OCI-LY1 (cell line): ENCODE measurements around the gene SYNCRIP.

Experiments
- H2AFZ ChIP-seq: fragments of 200-600 bp; sonication (generic), shearing (Covaris generic); 2 replicates; pipeline ENCODE4 v1.6.0; 2014; ENCODE audit warnings: antibody characterized with exemption, mild to moderate bottlenecking, low read length
- H3F3A ChIP-seq: fragments of 200-600 bp; sonication (generic), shearing (Covaris generic); 2 replicates; pipeline ENCODE4 v1.6.0; 2014; ENCODE audit warnings: mild to moderate bottlenecking, antibody characterized with exemption, low read length, moderate library complexity; ENCODE audit not compliant: insufficient read depth
- H3K27ac ChIP-seq: fragments of 200-600 bp; sonication (generic); 2 replicates; pipeline ENCODE4 v1.5.1; 2014; ENCODE audit warnings: low read length, mixed run types, mild to moderate bottlenecking, low read depth; ENCODE audit not compliant: poor library complexity, severe bottlenecking
- H3K27me3 ChIP-seq: fragments of 200-600 bp; sonication (generic); 2 replicates; pipeline ENCODE4 v1.6.0; 2014; ENCODE audit warnings: antibody characterized with exemption, mild to moderate bottlenecking, low read length, moderate library complexity; ENCODE audit not compliant: insufficient read depth
- H3K36me3 ChIP-seq: fragments of 200-600 bp; sonication (generic); 2 replicates; pipeline ENCODE4 v1.6.1; 2014; ENCODE audit warnings: mild to moderate bottlenecking, antibody characterized with exemption, low read length, moderate library complexity, mixed read lengths; ENCODE audit not compliant: insufficient read depth
- H3K4me1 ChIP-seq: fragments of 200-600 bp; sonication (generic); 2 replicates; pipeline ENCODE4 v1.5.1; 2014; ENCODE audit warnings: mild to moderate bottlenecking, low read length, moderate library complexity; ENCODE audit not compliant: insufficient read depth, severe bottlenecking
- H3K4me2 ChIP-seq: fragments of 200-600 bp; sonication (generic), shearing (Covaris generic); 2 replicates; pipeline ENCODE4 v1.6.1; 2014; ENCODE audit warnings: low read length
- H3K4me3 ChIP-seq: fragments of 200-600 bp; sonication (generic); 2 replicates; pipeline ENCODE4 v1.5.1; 2014; ENCODE audit warnings: low read length, low read depth, mild to moderate bottlenecking, mixed read lengths; ENCODE audit not compliant: poor library complexity, severe bottlenecking
- H3K79me2 ChIP-seq: fragments of 200-600 bp; shearing (Covaris generic); 2 replicates; pipeline ENCODE4 v1.6.1; 2016; ENCODE audit warnings: mixed run types, low read length, mixed read lengths; ENCODE audit not compliant: insufficient read depth
- H3K9ac ChIP-seq: fragments of 200-600 bp; sonication (generic), shearing (Covaris generic); 2 replicates; pipeline ENCODE4 v1.6.1; 2014; ENCODE audit warnings: mild to moderate bottlenecking, low read length, mixed read lengths
- H3K9me2 ChIP-seq: fragments of 200-600 bp; sonication (generic), shearing (Covaris generic); 2 replicates; pipeline ENCODE4 v1.6.1; 2014; ENCODE audit warnings: low read depth, mild to moderate bottlenecking, low read length, mixed read lengths
- H3K9me3 ChIP-seq: fragments of 200-600 bp; shearing (Covaris generic); 2 replicates; pipeline ENCODE4 v1.6.1; 2014; ENCODE audit warnings: low read length, mixed read lengths
- H4K20me1 ChIP-seq: fragments of 200-600 bp; sonication (generic), shearing (Covaris generic); 2 replicates; pipeline ENCODE4 v1.6.0; 2016; ENCODE audit warnings: mild to moderate bottlenecking, low read length; ENCODE audit not compliant: insufficient read depth
- EZH2 ChIP-seq: fragments of 200-600 bp; sonication (generic), shearing (Covaris generic); IDR thresholded peaks from 2 replicates; pipeline ENCODE4 v1.8.0; 2017; ENCODE audit warnings: borderline replicate concordance, mixed run types, mild to moderate bottlenecking, antibody characterized with exemption, low read length, moderate library complexity, mixed read lengths
- TF ChIP-seq, protein P1 (sequence below): fragments of 200-600 bp; sonication (generic), shearing (Covaris generic); IDR thresholded peaks from 2 replicates; pipeline ENCODE4 v1.5.1; 2017; ENCODE audit warnings: mild to moderate bottlenecking, antibody characterized with exemption, low read length, moderate library complexity, mixed read lengths

SYNCRIP gene

DNA sequence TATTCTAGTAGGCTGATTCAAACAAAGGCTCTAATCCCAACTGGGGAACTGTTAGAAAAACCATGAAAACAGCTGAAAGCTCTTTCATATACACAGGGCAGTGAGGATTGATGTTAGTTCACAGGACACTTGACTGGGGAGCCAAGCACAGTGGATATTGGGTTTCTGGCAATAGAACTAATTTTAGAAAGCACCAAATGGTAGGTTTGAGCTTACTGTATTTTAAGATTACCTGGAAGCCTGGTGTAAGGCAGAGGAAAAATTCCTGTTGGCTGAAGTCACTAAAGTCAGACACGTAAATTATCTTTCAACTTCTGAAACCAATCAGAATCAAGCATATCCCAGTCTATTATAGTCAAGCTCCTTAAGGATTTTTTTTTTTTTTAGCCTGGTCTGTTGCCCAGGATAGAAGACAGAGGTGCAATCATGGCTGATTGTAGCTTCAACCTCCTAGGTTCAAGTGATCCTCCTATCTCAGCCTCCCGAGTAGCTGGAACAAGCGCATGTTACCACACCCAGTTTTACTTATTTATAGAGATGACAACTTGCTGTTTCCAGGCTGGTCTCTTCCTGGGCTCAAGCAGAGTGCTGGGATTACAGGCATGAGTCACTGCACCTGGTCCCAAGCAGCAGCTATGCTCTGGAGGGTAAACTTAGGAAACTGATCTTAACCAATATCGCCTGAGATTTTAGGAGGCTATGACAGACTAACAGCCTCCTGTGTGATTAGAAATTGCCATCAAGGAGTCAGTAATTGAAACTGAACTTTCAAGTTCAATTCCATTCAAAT, 32.5 kb upstream of the SYNCRIP start:
- peaks cover 29% of the 10 kb centered on the region for H3K4me1 ChIP-seq
- H4K20me1 ChIP-seq: no peaks in the 10 kb centered on the region
- no peaks in the 10 kb centered on the region for H3K9me2 ChIP-seq
- H3K9me3 ChIP-seq: no peaks in the 10 kb centered on the region
- TF ChIP-seq EZH2: no peak
- TF ChIP-seq, protein P1, sequence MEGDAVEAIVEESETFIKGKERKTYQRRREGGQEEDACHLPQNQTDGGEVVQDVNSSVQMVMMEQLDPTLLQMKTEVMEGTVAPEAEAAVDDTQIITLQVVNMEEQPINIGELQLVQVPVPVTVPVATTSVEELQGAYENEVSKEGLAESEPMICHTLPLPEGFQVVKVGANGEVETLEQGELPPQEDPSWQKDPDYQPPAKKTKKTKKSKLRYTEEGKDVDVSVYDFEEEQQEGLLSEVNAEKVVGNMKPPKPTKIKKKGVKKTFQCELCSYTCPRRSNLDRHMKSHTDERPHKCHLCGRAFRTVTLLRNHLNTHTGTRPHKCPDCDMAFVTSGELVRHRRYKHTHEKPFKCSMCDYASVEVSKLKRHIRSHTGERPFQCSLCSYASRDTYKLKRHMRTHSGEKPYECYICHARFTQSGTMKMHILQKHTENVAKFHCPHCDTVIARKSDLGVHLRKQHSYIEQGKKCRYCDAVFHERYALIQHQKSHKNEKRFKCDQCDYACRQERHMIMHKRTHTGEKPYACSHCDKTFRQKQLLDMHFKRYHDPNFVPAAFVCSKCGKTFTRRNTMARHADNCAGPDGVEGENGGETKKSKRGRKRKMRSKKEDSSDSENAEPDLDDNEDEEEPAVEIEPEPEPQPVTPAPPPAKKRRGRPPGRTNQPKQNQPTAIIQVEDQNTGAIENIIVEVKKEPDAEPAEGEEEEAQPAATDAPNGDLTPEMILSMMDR: no peak
- peaks cover 33% of the 10 kb centered on the region for H3K79me2 ChIP-seq
- no peaks in the 10 kb centered on the region for H3K27me3 ChIP-seq
- H3K27ac ChIP-seq: peak overlapping the region; percentile 76
- peaks cover 15% of the 10 kb centered on the region; the same call in 1 of the 2 replicates for H3F3A ChIP-seq
- peak overlapping the region; percentile 98; the same call in 1 of the 2 replicates for H3K9ac ChIP-seq
- H2AFZ ChIP-seq: no peak overlapping the region
- peak overlapping the region; percentile 90 for H3K4me2 ChIP-seq
- peaks cover 59% of the 10 kb centered on the region for H3K36me3 ChIP-seq
- peak overlapping the region; percentile 90 for H3K4me3 ChIP-seq

DNA sequence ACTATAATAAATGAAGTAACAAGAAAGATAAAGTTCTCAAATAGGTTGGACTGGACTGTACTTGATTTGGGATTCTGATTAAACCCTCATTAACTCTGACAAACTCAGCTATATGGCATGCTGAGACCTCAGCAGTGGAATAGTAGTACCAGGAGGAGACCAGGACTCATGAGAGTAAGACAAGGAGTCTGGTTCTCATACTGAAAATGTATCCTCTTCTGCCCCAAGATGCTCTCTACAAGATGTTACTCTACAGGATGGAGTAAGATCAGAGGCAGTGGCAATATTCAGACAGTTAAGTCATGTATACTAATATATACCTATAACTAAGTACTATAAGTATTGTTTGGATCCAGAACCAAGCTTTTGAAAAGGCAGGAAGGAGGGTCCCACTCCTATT, 31.9 kb upstream of the SYNCRIP start:
- no peak overlapping the region for H2AFZ ChIP-seq
- no peaks in the 10 kb centered on the region for H3K9me2 ChIP-seq
- H3K4me2 ChIP-seq: peak overlapping the region; percentile 90; the same call in 1 of the 2 replicates
- peaks cover 33% of the 10 kb centered on the region for H3K79me2 ChIP-seq
- peaks cover 59% of the 10 kb centered on the region for H3K36me3 ChIP-seq
- peaks cover 15% of the 10 kb centered on the region; the same call in 1 of the 2 replicates for H3F3A ChIP-seq
- H3K27ac ChIP-seq: no peak overlapping the region
- no peaks in the 10 kb centered on the region for H3K27me3 ChIP-seq
- no peaks in the 10 kb centered on the region for H4K20me1 ChIP-seq
- no peak overlapping the region for H3K9ac ChIP-seq
- no peaks in the 10 kb centered on the region for H3K9me3 ChIP-seq
- peaks cover 28% of the 10 kb centered on the region for H3K4me1 ChIP-seq
- H3K4me3 ChIP-seq: no peak overlapping the region
- TF ChIP-seq, protein P1: no peak
- TF ChIP-seq EZH2: no peak

DNA sequence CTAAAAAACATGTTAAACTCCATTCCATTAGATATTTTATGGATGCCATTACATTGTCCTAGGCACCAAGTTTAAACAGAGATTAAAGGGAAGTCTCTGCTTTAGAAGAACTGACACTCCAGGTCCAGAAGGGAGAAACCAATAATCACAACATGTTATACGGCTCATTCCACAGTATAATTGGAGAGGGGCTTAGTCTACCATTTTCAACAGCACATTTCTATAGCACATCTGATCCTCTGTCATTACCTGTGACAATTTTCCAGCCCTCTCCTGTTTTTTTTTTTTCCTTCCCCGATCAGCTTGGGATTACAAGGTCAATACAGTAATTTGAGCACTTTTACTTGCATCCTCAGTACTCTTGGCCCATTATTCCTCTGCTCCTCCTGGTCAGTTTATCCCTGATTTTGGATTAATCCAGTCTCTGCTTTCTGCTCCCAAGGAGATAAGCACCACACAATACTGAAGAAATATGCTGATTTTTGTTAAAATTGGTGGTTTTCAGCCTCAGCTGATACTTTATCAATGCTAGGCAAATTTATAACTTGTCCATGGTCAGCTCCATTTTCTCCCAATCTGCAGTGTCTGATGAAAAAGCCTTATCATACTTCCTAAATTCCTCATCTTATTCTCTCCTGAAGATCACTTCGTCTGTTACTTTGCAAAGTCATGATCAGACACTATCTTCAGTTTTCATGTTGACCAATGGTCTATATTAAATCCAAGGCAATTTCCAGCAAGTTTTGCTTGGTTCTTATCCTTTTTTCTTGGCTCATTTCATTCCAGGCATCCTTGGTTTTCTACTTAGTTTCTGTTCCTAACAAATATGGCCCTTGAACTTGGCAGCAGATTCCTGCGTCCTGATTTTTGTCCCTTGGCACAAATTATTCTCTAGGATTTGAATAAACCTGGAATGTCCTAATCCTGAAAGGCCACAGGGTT, 30.8 kb upstream of the SYNCRIP start:
- H3K9me3 ChIP-seq: no peaks in the 10 kb centered on the region
- H3K27ac ChIP-seq: peak overlapping the region; percentile 25
- no peak overlapping the region for H2AFZ ChIP-seq
- H3K27me3 ChIP-seq: no peaks in the 10 kb centered on the region
- no peak overlapping the region for H3K4me3 ChIP-seq
- H3K4me1 ChIP-seq: peaks cover 24% of the 10 kb centered on the region
- peaks cover 59% of the 10 kb centered on the region for H3K36me3 ChIP-seq
- H3K79me2 ChIP-seq: peaks cover 33% of the 10 kb centered on the region
- H3K9ac ChIP-seq: no peak overlapping the region
- no peaks in the 10 kb centered on the region for H4K20me1 ChIP-seq
- no peak overlapping the region for H3K4me2 ChIP-seq
- peaks cover 15% of the 10 kb centered on the region; the same call in 1 of the 2 replicates for H3F3A ChIP-seq
- no peaks in the 10 kb centered on the region for H3K9me2 ChIP-seq
- TF ChIP-seq EZH2: no peak
- TF ChIP-seq, protein P1: no peak
